HEK293 (cell line): ENCODE data around the gene UBE2G2.

ENCODE experiments used
- GLI4 ChIP-seq: fragments of 450-650 bp; formaldehyde crosslinking; IDR thresholded peaks from 2 replicates; pipeline ENCODE4 v1.5.1; 2016; ENCODE audit warnings: missing biosample characterization, missing genetic modification characterization
- KLF7 ChIP-seq: fragments of 450-650 bp; formaldehyde crosslinking; IDR thresholded peaks from 2 replicates; pipeline ENCODE4 v1.5.1; 2016; ENCODE audit warnings: missing biosample characterization, missing genetic modification characterization, borderline replicate concordance
- KLF9 ChIP-seq: fragments of 450-650 bp; formaldehyde crosslinking; IDR thresholded peaks from 2 replicates; pipeline ENCODE4 v1.5.1; 2016; ENCODE audit warnings: missing biosample characterization, missing genetic modification characterization, low read depth
- OSR2 ChIP-seq: fragments of 450-650 bp; formaldehyde crosslinking; IDR thresholded peaks from 2 replicates; pipeline ENCODE4 v1.5.1; 2016; ENCODE audit warnings: missing biosample characterization, missing genetic modification characterization
- TRIM28 ChIP-seq: IDR thresholded peaks from 2 replicates; pipeline ENCODE4 v1.6.1; 2011; ENCODE audit warnings: low read length, control low read depth, borderline replicate concordance
- WT1 ChIP-seq: fragments of 450-650 bp; formaldehyde crosslinking; IDR thresholded peaks from 2 replicates; pipeline ENCODE4 v1.5.1; 2016; ENCODE audit warnings: missing biosample characterization, missing genetic modification characterization
- ZFP41 ChIP-seq: fragments of 450-650 bp; formaldehyde crosslinking; IDR thresholded peaks from 2 replicates; pipeline ENCODE4 v1.5.1; 2016; ENCODE audit warnings: missing biosample characterization, missing genetic modification characterization, borderline replicate concordance
- ZIC2 ChIP-seq: fragments of 450-650 bp; formaldehyde crosslinking; IDR thresholded peaks from 2 replicates; pipeline ENCODE4 v1.5.1; 2016; ENCODE audit warnings: missing biosample characterization, missing genetic modification characterization
- ZNF184 ChIP-seq: fragments of 450-650 bp; IDR thresholded peaks from 2 replicates; pipeline ENCODE4 v1.5.1; 2018; ENCODE audit warnings: missing biosample characterization, mild to moderate bottlenecking, missing genetic modification characterization
- ZNF214 ChIP-seq: fragments of 450-650 bp; formaldehyde crosslinking; IDR thresholded peaks from 2 replicates; pipeline ENCODE4 v1.5.1; 2017; ENCODE audit warnings: missing biosample characterization, mild to moderate bottlenecking, missing genetic modification characterization, borderline replicate concordance
- ZNF248 ChIP-seq: fragments of 450-650 bp; formaldehyde crosslinking; IDR thresholded peaks from 2 replicates; pipeline ENCODE4 v1.5.1; 2017; ENCODE audit warnings: missing biosample characterization, missing genetic modification characterization
- ZNF280D ChIP-seq: fragments of 450-650 bp; formaldehyde crosslinking; IDR thresholded peaks from 2 replicates; pipeline ENCODE4 v1.5.1; 2016; ENCODE audit warnings: missing biosample characterization, missing genetic modification characterization
- ZNF488 ChIP-seq: fragments of 450-650 bp; formaldehyde crosslinking; IDR thresholded peaks from 2 replicates; pipeline ENCODE4 v1.5.1; 2016; ENCODE audit warnings: missing biosample characterization, missing genetic modification characterization
- ZNF510 ChIP-seq: fragments of 450-650 bp; formaldehyde crosslinking; IDR thresholded peaks from 2 replicates; pipeline ENCODE4 v1.5.1; 2018; ENCODE audit warnings: mild to moderate bottlenecking, missing genetic modification characterization, missing biosample characterization; ENCODE audit not compliant: insufficient replicate concordance
- ZNF555 ChIP-seq: fragments of 450-650 bp; formaldehyde crosslinking; conservative IDR thresholded peaks from 2 replicates; pipeline ENCODE4 v1.5.1; 2017; ENCODE audit warnings: missing biosample characterization, mild to moderate bottlenecking, missing genetic modification characterization, inconsistent platforms
- ZNF658 ChIP-seq: fragments of 450-650 bp; formaldehyde crosslinking; IDR thresholded peaks from 2 replicates; pipeline ENCODE4; 2016; ENCODE audit warnings: missing biosample characterization, missing genetic modification characterization
- TF ChIP-seq, protein P1 (sequence below): fragments of 450-650 bp; formaldehyde crosslinking; IDR thresholded peaks from 2 replicates; pipeline ENCODE4 v1.5.0; 2017; ENCODE audit warnings: missing biosample characterization, missing genetic modification characterization, borderline replicate concordance
- TF ChIP-seq, protein P2 (sequence below): fragments of 450-650 bp; formaldehyde crosslinking; IDR thresholded peaks from 2 replicates; pipeline ENCODE4; 2016; ENCODE audit warnings: missing biosample characterization, missing genetic modification characterization
- TF ChIP-seq, protein P3 (sequence below): fragments of 450-650 bp; formaldehyde crosslinking; IDR thresholded peaks from 2 replicates; pipeline ENCODE4 v1.5.1; 2016; ENCODE audit warnings: missing biosample characterization, missing genetic modification characterization
- TF ChIP-seq, protein P4 (sequence below): fragments of 450-650 bp; formaldehyde crosslinking; IDR thresholded peaks from 2 replicates; pipeline ENCODE4 v1.5.1; 2016; ENCODE audit warnings: missing biosample characterization, missing genetic modification characterization
- TF ChIP-seq, protein P5 (sequence below): fragments of 450-650 bp; formaldehyde crosslinking; IDR thresholded peaks from 2 replicates; pipeline ENCODE4 v1.5.1; 2016; ENCODE audit warnings: missing biosample characterization, missing genetic modification characterization

Gene UBE2G2

GRCh38 chr21:44737706-44738354 is 63.8 kb downstream of the UBE2G2 start (continued):
- TF ChIP-seq ZFP41 (no peak), ZNF214 (tag by site-specific recombination) (no peak), ZNF510 (peak; percentile 63), ZNF488 (no peak), ZNF248 (peak; percentile 77), ZNF555 (tag by site-specific recombination) (no peak), ZIC2 (tag by site-specific recombination) (no peak), ZNF184 (tag by site-specific recombination) (0 out of 2 replicates have a peak, but pooled peaks have one; percentile 22), ZNF658 (tag by site-specific recombination) (no peak), OSR2 (tag by site-specific recombination) (no peak), TRIM28 (peak; percentile 70; the same call in 1 of the 2 replicates), WT1 (tag by site-specific recombination) (no peak), GLI4 (tag by site-specific recombination) (no peak), ZNF280D (tag by site-specific recombination) (0 out of 2 replicates have a peak, but pooled peaks have one; percentile 77), KLF7 (peak; percentile 26; the same call in 1 of the 2 replicates), KLF9 (tag by site-specific recombination) (0 out of 2 replicates have a peak, but pooled peaks have one; percentile 19)
- TF ChIP-seq, protein P1, sequence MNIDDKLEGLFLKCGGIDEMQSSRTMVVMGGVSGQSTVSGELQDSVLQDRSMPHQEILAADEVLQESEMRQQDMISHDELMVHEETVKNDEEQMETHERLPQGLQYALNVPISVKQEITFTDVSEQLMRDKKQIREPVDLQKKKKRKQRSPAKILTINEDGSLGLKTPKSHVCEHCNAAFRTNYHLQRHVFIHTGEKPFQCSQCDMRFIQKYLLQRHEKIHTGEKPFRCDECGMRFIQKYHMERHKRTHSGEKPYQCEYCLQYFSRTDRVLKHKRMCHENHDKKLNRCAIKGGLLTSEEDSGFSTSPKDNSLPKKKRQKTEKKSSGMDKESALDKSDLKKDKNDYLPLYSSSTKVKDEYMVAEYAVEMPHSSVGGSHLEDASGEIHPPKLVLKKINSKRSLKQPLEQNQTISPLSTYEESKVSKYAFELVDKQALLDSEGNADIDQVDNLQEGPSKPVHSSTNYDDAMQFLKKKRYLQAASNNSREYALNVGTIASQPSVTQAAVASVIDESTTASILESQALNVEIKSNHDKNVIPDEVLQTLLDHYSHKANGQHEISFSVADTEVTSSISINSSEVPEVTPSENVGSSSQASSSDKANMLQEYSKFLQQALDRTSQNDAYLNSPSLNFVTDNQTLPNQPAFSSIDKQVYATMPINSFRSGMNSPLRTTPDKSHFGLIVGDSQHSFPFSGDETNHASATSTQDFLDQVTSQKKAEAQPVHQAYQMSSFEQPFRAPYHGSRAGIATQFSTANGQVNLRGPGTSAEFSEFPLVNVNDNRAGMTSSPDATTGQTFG (tag by site-specific recombination): no peak
- TF ChIP-seq, protein P2, sequence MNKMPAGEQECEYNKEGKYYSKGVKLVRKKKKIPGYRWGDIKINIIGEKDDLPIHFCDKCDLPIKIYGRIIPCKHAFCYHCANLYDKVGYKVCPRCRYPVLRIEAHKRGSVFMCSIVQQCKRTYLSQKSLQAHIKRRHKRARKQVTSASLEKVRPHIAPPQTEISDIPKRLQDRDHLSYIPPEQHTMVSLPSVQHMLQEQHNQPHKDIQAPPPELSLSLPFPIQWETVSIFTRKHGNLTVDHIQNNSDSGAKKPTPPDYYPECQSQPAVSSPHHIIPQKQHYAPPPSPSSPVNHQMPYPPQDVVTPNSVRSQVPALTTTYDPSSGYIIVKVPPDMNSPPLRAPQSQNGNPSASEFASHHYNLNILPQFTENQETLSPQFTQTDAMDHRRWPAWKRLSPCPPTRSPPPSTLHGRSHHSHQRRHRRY (tag by site-specific recombination): no peak
- TF ChIP-seq, protein P3, sequence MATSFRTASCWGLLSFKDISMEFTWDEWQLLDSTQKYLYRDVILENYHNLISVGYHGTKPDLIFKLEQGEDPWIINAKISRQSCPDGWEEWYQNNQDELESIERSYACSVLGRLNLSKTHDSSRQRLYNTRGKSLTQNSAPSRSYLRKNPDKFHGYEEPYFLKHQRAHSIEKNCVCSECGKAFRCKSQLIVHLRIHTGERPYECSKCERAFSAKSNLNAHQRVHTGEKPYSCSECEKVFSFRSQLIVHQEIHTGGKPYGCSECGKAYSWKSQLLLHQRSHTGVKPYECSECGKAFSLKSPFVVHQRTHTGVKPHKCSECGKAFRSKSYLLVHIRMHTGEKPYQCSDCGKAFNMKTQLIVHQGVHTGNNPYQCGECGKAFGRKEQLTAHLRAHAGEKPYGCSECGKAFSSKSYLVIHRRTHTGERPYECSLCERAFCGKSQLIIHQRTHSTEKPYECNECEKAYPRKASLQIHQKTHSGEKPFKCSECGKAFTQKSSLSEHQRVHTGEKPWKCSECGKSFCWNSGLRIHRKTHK (tag by site-specific recombination): peak; percentile 56; the same call in 1 of the 2 replicates
- TF ChIP-seq, protein P4, sequence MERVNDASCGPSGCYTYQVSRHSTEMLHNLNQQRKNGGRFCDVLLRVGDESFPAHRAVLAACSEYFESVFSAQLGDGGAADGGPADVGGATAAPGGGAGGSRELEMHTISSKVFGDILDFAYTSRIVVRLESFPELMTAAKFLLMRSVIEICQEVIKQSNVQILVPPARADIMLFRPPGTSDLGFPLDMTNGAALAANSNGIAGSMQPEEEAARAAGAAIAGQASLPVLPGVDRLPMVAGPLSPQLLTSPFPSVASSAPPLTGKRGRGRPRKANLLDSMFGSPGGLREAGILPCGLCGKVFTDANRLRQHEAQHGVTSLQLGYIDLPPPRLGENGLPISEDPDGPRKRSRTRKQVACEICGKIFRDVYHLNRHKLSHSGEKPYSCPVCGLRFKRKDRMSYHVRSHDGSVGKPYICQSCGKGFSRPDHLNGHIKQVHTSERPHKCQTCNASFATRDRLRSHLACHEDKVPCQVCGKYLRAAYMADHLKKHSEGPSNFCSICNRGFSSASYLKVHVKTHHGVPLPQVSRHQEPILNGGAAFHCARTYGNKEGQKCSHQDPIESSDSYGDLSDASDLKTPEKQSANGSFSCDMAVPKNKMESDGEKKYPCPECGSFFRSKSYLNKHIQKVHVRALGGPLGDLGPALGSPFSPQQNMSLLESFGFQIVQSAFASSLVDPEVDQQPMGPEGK (tag by site-specific recombination): no peak
- TF ChIP-seq, protein P5, sequence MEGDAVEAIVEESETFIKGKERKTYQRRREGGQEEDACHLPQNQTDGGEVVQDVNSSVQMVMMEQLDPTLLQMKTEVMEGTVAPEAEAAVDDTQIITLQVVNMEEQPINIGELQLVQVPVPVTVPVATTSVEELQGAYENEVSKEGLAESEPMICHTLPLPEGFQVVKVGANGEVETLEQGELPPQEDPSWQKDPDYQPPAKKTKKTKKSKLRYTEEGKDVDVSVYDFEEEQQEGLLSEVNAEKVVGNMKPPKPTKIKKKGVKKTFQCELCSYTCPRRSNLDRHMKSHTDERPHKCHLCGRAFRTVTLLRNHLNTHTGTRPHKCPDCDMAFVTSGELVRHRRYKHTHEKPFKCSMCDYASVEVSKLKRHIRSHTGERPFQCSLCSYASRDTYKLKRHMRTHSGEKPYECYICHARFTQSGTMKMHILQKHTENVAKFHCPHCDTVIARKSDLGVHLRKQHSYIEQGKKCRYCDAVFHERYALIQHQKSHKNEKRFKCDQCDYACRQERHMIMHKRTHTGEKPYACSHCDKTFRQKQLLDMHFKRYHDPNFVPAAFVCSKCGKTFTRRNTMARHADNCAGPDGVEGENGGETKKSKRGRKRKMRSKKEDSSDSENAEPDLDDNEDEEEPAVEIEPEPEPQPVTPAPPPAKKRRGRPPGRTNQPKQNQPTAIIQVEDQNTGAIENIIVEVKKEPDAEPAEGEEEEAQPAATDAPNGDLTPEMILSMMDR: no peak
